ENCODE measurements around the gene DDX23.

The DDX23 gene

DNA sequence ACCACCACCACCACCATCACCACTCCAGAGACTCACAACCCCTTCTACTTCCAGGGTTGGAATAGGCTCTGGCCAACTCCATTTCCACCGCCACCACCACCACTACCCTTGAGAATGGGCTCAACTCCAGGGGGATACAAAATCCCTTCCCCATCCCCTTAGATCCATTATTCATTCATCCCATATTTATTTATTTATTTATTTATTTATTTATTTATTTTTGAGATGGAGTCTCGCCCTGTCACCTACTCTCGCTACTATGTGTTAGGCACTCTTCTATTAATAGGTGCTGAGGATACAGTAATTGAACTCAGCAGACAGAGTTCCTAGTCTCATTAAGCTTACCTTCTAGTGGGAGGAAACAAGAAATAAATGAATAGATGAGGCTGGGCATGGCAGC lies 58.3 kb downstream of the DDX23 start:
- H3K4me3 ChIP-seq (ENCODE audit: low read depth, low read length), result no peak overlapping the region
- POLR2A ChIA-PET, result interaction anchor here (1.0 kb wide), 1 partner anchor 34 kb away, joined by 3 read pairs; no protein-coding TSS in a partner anchor
- CTCF ChIA-PET, result interaction anchor here (1.0 to 15.5 kb wide), 7 partner anchors 9 to 91 kb away, joined by 3 to 601 read pairs (median 11); partner anchors contain the start of gene CACNB3
- TF ChIP-seq, protein P1, sequence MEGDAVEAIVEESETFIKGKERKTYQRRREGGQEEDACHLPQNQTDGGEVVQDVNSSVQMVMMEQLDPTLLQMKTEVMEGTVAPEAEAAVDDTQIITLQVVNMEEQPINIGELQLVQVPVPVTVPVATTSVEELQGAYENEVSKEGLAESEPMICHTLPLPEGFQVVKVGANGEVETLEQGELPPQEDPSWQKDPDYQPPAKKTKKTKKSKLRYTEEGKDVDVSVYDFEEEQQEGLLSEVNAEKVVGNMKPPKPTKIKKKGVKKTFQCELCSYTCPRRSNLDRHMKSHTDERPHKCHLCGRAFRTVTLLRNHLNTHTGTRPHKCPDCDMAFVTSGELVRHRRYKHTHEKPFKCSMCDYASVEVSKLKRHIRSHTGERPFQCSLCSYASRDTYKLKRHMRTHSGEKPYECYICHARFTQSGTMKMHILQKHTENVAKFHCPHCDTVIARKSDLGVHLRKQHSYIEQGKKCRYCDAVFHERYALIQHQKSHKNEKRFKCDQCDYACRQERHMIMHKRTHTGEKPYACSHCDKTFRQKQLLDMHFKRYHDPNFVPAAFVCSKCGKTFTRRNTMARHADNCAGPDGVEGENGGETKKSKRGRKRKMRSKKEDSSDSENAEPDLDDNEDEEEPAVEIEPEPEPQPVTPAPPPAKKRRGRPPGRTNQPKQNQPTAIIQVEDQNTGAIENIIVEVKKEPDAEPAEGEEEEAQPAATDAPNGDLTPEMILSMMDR (IDR thresholded peaks at IDR 0.05; ENCODE audit: insufficient read depth, low read length, missing control alignments), result no peak
- DNase-seq (ENCODE audit: low read depth, low spot score), result no peak

DNA sequence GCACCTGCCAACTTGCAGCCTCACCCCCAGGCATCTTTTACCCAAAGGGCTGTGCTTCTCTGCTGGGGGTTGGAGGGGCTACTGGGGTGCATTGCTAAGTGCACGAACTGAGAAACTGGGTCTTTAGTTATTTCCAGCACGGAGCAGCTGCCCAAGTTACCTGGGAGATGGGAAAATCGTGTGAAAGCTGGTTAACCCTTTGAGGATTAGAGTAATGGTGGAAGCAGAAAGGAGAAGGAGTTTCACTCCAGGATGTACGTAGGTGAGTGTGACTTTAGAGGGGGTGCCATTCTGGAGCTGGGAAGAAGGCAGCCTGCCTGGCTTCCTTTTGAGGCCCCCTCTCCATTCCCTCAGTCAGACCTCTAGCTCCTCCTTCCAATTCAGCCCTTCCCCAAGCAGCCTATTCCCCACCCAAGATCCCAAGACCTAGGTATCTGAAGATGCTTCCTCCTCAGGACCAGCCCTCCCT lies 62.1 kb downstream of the DDX23 start:
- TF ChIP-seq, protein P1 (IDR thresholded peaks at IDR 0.05; ENCODE audit: insufficient read depth, low read length, missing control alignments), result no peak
- H3K4me3 ChIP-seq (ENCODE audit: low read depth, low read length), result peak overlapping the region; percentile 80
- ChIA-PET CTCF (interaction anchor here (1.1 to 15.5 kb wide), 6 partner anchors 8 to 35 kb away, joined by 3 to 601 read pairs (median 8); no protein-coding TSS in a partner anchor), POLR2A (interaction anchor here (0.6 kb wide), 2 partner anchors 10 to 133 kb away, joined by 3 read pairs; no protein-coding TSS in a partner anchor)
- DNase-seq (ENCODE audit: low read depth, low spot score), result no peak

DNA sequence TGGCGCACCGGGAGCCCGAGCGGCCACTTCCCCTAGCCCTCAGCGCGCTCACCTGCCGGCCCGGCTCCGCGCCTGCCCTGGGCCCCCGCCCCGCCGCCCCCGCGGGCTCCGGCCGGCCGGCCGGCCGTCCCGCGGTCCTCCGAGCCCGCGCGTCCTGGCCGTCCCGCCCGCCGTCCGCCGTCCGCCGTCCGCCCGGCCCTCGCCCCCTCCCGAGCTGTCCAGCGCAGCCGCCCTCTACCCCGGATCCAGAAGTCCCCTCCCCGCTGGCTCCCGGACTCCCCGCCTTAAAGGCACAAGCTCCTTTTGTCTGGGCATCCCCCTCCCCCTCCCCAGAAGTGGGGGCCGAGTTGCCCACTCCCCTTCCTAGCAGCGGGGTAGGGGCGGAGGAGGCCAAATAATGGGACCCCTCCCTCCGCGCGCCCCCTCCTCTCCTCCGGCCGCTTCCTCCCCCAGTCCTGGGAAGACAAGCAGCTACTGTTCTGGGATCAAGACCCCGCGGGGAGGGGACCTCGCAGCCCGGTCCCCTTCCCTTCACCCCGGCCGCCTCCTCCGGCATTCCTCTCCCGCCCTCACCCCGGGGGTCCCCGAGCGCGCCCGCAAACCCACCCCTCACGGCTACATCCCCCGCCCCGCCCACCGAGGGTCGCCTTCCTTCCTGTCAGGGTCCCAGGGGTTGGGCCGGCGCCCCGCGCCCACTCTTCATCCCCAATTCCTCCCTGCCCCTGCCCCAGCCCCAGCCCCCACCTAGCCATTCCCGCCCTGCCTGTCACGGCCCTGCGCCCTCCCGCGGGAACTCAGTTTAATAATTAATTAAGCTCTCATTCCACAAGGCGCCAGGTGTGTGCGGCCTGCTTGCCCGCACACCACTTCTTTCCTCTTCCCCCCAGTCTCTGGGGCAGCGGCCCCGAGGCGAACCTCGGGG lies 62.8 kb downstream of the DDX23 start, which contains the start of gene ADCY6:
TSS of gene ADCY6 (minus strand) at position 236 of the 922 bp plus-strand sequence. CDS start 5,655 bp downstream, outside the sequence.
- H3K4me3 ChIP-seq (ENCODE audit: low read depth, low read length), result peak within 1 kb of the TSS; percentile 80
- no peak for DNase-seq (ENCODE audit: low read depth, low spot score)
- POLR2A ChIA-PET, result interaction anchor here (0.5 to 1.2 kb wide), 9 partner anchors 9 to 134 kb away, joined by 3 to 4 read pairs (median 3); partner anchors contain the start of gene KANSL2
- CTCF ChIA-PET, result interaction anchor here (1.1 to 15.5 kb wide), 6 partner anchors 9 to 35 kb away, joined by 3 to 601 read pairs (median 8); no protein-coding TSS in a partner anchor
- TF ChIP-seq, protein P1 (IDR thresholded peaks at IDR 0.05; ENCODE audit: insufficient read depth, low read length, missing control alignments), result no peak

DNA sequence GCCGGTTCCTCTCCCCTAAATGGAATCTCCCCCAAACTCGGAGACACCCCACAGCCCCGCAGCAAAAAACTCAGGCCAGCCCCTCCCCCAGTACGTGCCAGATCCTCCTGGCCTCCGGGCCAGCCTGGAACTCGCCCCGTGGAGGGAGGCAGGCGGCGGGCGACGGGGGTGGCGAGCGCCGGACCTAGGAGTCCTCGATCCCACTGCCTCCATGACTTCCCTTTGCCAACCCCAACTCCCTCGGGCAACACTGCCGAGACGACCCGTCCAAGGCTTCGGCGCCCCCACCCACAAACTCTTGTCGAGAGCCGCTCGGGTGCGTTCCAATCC lies 63.5 kb downstream of the DDX23 start:
- no peak for DNase-seq (ENCODE audit: low read depth, low spot score)
- ChIA-PET CTCF (interaction anchor here (1.7 to 15.5 kb wide), 4 partner anchors 9 to 34 kb away, joined by 7 to 601 read pairs (median 15); no protein-coding TSS in a partner anchor), POLR2A (interaction anchor here (0.5 to 1.2 kb wide), 7 partner anchors 9 to 127 kb away, joined by 3 to 4 read pairs (median 3); partner anchors contain the start of gene KANSL2)
- peak overlapping the region; percentile 80 for H3K4me3 ChIP-seq (ENCODE audit: low read depth, low read length)
- TF ChIP-seq, protein P1 (IDR thresholded peaks at IDR 0.05; ENCODE audit: insufficient read depth, low read length, missing control alignments), result no peak

DNA sequence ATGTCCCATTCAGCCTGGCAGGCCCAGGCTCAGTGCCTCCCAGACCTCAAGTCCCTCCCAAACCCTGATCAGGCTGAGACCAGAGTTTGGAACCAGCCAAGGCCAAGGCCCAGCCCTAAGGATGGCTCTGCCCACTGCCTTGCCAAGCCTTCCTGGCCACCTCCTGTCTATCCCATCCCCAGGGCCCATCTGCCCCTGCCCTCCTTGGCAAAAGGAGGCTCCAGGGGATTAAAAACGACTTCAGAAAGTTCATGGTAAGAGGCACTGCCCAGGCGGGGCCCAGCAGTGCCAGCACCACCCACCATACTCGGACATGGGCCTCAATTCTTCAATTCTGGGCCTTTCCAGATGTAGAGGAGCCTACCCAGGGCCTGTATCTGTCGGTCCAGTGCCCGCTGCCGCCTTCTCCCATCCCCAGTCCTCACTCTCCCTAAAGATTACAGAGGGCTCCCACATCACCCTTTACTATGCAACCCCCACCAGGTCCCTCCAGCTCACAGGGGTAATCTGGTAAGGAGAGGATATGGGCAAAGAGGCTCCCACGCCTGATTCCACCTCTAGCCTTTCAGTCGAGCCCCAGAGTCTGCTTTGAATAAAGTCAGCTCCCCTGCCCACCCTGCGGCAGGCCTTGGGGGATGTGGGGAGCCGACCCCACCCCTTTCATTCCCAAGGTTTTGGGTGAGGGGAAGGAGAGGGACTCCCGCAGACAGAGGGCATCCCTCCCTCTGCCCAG lies 64.0 kb downstream of the DDX23 start:
- POLR2A ChIA-PET, result no interaction called here
- CTCF ChIA-PET, result interaction anchor here (3.1 to 15.5 kb wide), 2 partner anchors 27 to 33 kb away, joined by 22 to 601 read pairs; no protein-coding TSS in a partner anchor
- peak overlapping the region; percentile 80 for H3K4me3 ChIP-seq (ENCODE audit: low read depth, low read length)
- no peak for DNase-seq (ENCODE audit: low read depth, low spot score)
- TF ChIP-seq, protein P1 (IDR thresholded peaks at IDR 0.05; ENCODE audit: insufficient read depth, low read length, missing control alignments), result no peak
